Measurements from ENCODE around the gene CMTM1. TPM values are rescaled to one million over a fixed set of nuclear protein-coding genes. Genes with fewer than 3 reads are reported as not detected.
"Not testable (repeated sequence)": the region's sequence is repeated elsewhere in the genome, so short reads cannot be mapped to it uniquely, and the experiment has no call there.

Gene CMTM1
- total RNA-seq, 1 donor from 2014 or later, result 5.0 TPM

GRCh38 chr16:66592814-66593213 is 26.6 kb downstream of the CMTM1 start:
- no peak for DNase-seq (ENCODE audit: low read depth)
- TF ChIP-seq CTCF (conservative IDR thresholded peaks at IDR 0.05; ENCODE audit: low read depth, low read length), result no peak
- no peak overlapping the region for H3K4me3 ChIP-seq (ENCODE audit: low read depth, low read length)

- no peak for TF ChIP-seq CTCF (conservative IDR thresholded peaks at IDR 0.05; ENCODE audit: low read depth, low read length)
- no peak overlapping the region for H3K4me3 ChIP-seq (ENCODE audit: low read depth, low read length)
- no peak for DNase-seq (ENCODE audit: low read depth)
Measured at GRCh38 chr16:66594739-66595138, 28.5 kb downstream of the CMTM1 start.

GRCh38 chr16:66596559-66596958 is 30.3 kb downstream of the CMTM1 start:
- not testable (repeated sequence) for H3K4me3 ChIP-seq (ENCODE audit: low read depth, low read length); DNase-seq (ENCODE audit: low read depth)

DNA sequence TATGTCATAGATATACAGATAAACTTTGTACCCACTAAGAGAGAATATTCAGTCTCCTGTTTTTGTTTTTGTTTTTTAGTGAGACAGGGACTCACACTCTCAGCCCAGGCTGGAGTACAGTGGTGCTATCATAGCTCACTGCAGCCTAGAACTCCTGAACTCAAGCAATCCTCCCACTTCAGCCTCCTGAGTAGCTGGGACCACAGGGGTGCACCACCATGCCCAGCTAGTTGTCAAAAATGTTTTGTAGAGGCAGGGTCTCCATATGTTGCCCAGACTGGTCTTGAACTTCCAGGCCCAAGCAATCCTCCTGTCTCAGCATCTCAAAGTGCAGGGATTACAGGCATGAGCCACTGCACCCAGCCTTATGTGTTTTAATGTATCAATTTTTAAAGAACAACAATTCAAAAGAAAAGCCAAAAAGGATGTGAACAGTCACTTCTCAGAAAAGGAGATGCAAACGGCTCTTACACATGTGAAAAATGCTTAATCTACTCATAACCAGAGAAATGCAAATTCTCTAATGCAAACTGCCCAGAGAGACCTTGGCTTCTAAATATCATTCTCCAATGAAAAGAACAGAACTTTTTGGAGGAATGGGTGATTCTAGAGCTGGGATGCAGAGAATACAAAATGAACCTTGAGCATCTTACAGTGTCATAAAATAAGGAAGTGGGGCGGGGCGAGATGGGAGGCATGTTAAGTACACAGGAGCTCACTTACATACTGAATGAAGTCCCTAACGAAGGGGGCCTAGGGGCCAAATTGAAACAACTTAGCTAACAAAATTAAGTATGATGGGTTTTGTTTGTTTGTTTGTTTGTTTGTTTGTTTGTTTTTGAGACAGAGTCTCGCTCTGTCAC is 31.0 kb downstream of the CMTM1 start:
- no peak for DNase-seq (ENCODE audit: low read depth)
- no peak for TF ChIP-seq CTCF (conservative IDR thresholded peaks at IDR 0.05; ENCODE audit: low read depth, low read length)
- H3K4me3 ChIP-seq (ENCODE audit: low read depth, low read length), result no peak overlapping the region

DNA sequence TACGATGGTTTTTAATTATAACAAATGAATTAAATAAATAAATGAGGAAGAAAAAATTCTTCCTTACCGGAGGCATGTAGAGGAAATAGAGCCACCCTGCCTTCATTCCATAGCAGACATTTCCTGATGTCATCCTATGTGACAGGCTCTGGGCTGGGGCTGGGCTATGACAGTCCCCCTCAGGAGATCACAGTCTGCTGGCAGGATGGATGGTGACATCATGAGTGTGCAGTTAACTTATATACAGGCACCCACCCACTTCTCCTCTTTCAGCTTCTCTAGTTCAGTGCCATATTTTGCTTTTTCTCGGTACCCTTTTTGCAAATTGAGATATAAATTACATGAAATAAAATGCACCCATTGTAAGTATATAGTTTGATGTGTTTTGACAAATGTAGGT is 31.9 kb downstream of the CMTM1 start:
- no peak overlapping the region for H3K4me3 ChIP-seq (ENCODE audit: low read depth, low read length)
- TF ChIP-seq CTCF (conservative IDR thresholded peaks at IDR 0.05; ENCODE audit: low read depth, low read length), result no peak
- no peak for DNase-seq (ENCODE audit: low read depth)

- DNase-seq (ENCODE audit: low read depth), result no peak
- TF ChIP-seq CTCF (conservative IDR thresholded peaks at IDR 0.05; ENCODE audit: low read depth, low read length), result no peak
- no peak overlapping the region for H3K4me3 ChIP-seq (ENCODE audit: low read depth, low read length)
Measured at GRCh38 chr16:66599726-66600125, 33.5 kb downstream of the CMTM1 start.

- TF ChIP-seq CTCF (conservative IDR thresholded peaks at IDR 0.05; ENCODE audit: low read depth, low read length), result no peak
- H3K4me3 ChIP-seq (ENCODE audit: low read depth, low read length), result no peak overlapping the region
- DNase-seq (ENCODE audit: low read depth), result no peak
Measured at GRCh38 chr16:66600477-66600876, 34.2 kb downstream of the CMTM1 start.
